Activated T-helper 1 cell treated with Interleukin-2 at 50 U/mL for 16 hours (primary cell): Measurements from ENCODE around the gene GMEB2.
"Not testable (repeated sequence)": the region's sequence is repeated elsewhere in the genome, so short reads cannot be mapped to it uniquely, and the experiment has no call there.

Experiments used
- DNase-seq: peaks from one replicate; pipeline ENCODE4 v3.0.0-alpha.2; 2020; ENCODE audit warnings: low read depth

Gene GMEB2

GRCh38 chr20:63613863-63614594 is 12.9 kb downstream of the GMEB2 start:
- not testable (repeated sequence) for DNase-seq

GRCh38 chr20:63612276-63612931 is 14.5 kb downstream of the GMEB2 start:
- DNase-seq, result no peak

- DNase-seq, result no peak
Observed at GRCh38 chr20:63611646-63612045, 15.3 kb downstream of the GMEB2 start.

DNA sequence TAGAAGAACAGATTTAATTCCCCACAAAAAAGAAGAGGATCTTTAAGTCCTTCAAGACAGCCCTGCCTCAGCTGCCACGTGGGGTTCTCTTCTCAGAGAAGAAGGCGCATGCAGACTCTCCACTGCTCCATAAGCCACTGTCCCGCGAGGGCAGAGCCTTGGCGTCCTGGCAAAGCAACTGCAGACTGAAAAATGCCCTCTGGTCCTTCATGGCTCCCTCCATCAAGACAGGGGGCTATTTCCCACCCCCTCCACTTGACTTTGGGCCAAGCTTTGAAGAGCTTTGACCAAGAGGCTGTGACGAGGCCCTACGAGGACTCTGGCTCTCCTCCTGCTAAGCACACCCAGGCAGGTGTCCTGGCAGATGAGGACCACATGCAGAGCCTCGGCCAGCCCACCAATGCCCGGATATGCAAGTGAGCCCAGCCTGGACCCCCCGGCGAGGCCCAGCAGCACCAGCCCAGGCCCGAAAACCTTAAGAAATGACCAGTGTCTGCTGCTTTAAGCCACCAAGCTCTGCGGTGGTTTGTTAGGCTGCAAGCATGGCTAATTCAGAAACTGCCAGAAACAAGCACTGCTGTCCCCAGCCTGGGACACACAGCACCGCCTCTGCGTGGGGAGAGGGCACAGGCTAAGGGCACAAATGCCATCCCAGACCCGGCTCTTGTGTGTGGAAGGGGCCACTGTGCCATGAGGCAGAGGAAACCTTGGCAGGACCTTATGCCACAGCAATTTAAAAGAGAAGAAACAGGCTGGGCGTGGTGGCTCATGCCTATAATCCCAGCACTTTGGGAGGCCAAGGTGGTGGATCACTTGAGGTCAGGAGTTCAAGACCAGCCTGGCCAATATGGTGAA is 16.1 kb downstream of the GMEB2 start:
- no peak for DNase-seq

GRCh38 chr20:63606686-63607085 is 20.2 kb downstream of the GMEB2 start:
- no peak for DNase-seq

DNA sequence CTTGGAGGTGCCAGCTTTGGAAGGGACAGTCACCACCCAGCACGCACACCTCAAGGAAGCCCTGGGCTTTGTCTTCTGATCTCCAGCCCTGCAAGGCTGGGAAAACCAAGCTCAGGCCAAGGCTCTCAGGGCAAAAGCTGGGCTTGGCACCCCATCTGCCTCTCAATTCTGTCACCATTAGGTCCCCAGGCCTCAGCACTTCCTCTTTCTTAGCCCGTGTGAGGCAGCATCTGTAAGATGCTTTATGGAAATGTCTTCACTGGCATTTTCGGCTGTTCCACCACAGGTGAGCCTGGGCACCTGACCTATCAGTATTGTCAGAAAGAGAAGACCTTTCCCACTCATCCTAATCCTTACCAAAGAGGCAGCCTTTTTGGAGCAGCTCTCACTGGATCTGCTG is 24.6 kb downstream of the GMEB2 start:
- no peak for DNase-seq

DNA sequence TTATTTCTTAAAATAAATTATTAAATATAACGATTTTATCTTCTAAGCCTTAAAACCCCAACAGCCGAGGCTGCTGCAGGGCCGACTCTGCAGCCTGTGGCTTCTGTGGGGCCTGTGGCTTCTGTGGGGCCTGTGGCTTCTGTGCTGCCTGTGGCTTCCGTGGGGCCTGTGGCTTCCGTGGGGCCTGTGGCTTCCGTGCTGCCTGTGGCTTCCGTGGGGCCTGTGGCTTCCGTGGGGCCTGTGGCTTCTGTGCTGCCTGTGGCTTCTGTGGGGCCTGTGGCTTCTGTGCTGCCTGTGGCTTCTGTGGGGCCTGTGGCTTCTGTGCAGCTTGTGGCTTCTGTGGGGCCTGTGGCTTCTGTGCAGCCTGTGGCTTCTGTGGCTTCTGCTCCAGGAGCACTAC is 25.2 kb downstream of the GMEB2 start:
- peak; percentile 8 for DNase-seq

DNA sequence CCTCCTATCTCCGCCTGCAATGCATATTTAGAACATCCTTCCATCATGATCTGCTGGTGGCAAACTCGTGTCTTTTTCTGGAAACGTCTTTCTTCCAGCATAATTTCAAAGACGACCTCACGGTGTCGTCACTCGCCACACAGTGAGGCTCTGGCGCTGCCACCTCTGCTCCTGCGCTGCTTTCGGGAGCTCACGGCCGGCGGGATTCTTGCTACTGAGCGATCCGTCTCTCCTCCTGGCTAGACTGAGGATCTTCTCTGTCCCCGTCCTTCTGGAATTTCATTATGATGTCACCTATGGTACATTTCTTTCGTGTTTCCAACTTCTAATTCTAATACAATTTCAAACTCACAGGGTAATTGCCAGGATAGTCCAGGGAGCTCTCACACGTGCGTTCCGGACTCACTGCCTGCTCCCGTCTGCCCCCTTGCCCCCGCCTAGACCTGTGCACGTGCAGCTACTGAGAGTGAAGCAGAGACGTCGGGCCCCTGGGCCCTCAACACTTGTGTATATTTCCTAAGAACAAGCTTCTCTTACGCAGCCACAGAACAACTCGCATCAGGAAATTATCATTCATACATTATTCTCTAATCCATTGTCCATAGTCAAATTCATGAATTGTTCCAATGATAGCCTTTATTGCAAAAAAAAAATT is 27.4 kb downstream of the GMEB2 start:
- no peak for DNase-seq

GRCh38 chr20:63598479-63599395 is 28.2 kb downstream of the GMEB2 start:
- no peak for DNase-seq

- no peak for DNase-seq
Observed at GRCh38 chr20:63597651-63598478, 29.0 kb downstream of the GMEB2 start.

GRCh38 chr20:63596423-63596822 is 30.5 kb downstream of the GMEB2 start:
- no peak for DNase-seq

DNA sequence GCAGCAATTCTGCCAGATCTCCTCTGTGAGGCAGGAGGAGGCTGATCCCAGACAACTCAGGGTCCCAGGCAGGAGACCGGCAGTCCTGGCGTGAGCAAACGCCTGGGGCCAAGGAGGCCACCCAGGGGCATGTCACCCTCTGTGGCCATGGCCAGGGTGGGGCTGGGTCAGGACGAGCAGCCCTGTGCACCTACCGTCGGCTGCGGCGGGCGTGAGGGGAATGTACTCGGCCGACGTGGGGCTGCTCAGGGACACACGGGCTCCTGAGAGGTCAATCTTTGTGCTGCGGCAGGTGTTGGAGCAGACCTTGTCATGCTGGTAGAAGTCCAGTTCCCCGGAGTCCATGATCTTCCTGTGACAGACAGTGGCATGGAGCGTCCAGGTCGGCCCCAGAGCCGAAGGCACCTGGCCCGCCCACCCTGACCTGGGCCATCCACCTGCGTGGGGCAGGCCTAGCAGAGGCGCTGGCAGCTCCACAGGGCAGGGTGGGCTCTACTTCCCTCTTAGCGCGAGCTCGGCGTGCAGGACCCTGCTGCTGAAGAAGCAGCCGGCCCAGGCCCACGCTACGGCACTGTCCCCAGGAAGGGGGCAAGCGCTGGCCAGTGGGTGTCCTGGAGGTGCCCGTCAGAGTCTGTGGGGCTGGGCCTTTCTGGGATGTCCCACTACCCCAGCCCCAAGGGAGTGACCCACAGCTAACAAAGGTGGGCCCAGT is 31.3 kb downstream of the GMEB2 start:
- DNase-seq, result no peak

DNA sequence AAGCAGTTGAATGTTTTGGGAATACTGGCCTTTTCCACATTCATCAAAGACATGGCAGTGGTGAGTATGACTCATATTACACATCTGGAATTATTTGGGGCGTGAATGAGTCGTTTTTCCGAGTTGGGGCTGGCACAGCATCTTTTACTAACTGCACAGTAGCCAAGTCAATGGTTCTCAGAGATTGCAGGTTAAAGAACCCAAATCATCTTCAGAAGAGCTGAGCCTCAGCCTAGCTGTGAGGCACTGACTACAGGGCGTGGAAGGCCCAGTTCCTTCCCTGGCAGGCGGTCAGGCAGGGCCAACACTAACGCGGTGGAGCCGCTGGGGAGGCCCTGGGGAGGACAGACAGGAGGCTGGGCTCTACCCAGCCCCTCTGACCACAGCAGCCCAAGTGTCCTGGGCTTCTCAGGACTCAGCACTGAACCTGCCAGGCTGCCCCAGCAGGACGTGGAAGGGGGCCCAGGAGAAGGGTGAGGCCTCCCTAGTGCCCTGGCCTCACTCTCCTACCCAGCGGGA is 32.8 kb downstream of the GMEB2 start:
- DNase-seq, result no peak

- no peak for DNase-seq
Observed at GRCh38 chr20:63592661-63593060, 34.2 kb downstream of the GMEB2 start.

GRCh38 chr20:63591786-63592355 is 35.0 kb downstream of the GMEB2 start:
- DNase-seq, result no peak

GRCh38 chr20:63591147-63591533 is 35.8 kb downstream of the GMEB2 start:
- no peak for DNase-seq

- DNase-seq, result no peak
Observed at GRCh38 chr20:63590218-63591146, 36.4 kb downstream of the GMEB2 start.
